Peyer's patch (tissue), 4 donors: ENCODE measurements around the gene RFX2. TPM values are rescaled to one million over a fixed set of nuclear protein-coding genes. Genes with fewer than 3 reads are reported as not detected.

ENCODE experiments used
- DNase-seq, 3 donors: peaks; one replicate each; pipeline ENCODE4 v3.0.0-alpha.2; 2017 to 2019
- H3K27ac ChIP-seq, 4 donors: fragments of 200-600 bp; sonication (generic); one replicate each; pipeline ENCODE4 v1.5.1; 2016 to 2019
- H3K27me3 ChIP-seq, 2 donors: fragments of 200-600 bp; sonication (generic); one replicate each; pipeline ENCODE4 v1.5.1; 2019
- H3K36me3 ChIP-seq, 3 donors: fragments of 200-600 bp; sonication (generic); one replicate each; pipeline ENCODE4 v1.5.1; 2016 to 2019
- H3K4me1 ChIP-seq, 4 donors: fragments of 200-600 bp; sonication (generic); one replicate each; pipeline ENCODE4 v1.5.1; 2016 to 2019
- H3K4me3 ChIP-seq, 4 donors: fragments of 200-600 bp; sonication (generic); 1 replicate in 3 of 4; 2 replicates in 1 of 4; pipeline ENCODE4 v1.5.1; 2016 to 2019; ENCODE audit warnings: mild to moderate bottlenecking in 1 of 4
- H3K9me3 ChIP-seq, 4 donors: fragments of 200-600 bp; sonication (generic); one replicate each; pipeline ENCODE4 v1.5.1; 2016 to 2019; ENCODE audit warnings: mild to moderate bottlenecking in 1 of 4
- POLR2A ChIP-seq, 2 donors: fragments of 450-650 bp; IDR thresholded peaks; one replicate each; pipeline ENCODE4 v1.5.1; 2017; ENCODE audit warnings: antibody characterized with exemption in 2 of 2, mild to moderate bottlenecking in 2 of 2, moderate library complexity in 2 of 2
- total RNA-seq, 4 donors: library from RNA; depleted of rRNA; stranded (reverse); fragments of >200 nt; gene quantifications; one replicate each; pipeline ENCODE4 v1.1.0, GENCODE V29; 2016
- TF ChIP-seq, protein P1 (sequence below), 6 experiments: fragments of 450-650 bp in 4 of 6; fragments of 200-600 bp in 2 of 6; sonication (generic) in 1 of 6; IDR thresholded peaks; one replicate each; pipeline ENCODE4 v1.5.1; 2017 to 2019; ENCODE audit warnings: antibody characterized with exemption in 6 of 6, mild to moderate bottlenecking in 3 of 6, moderate library complexity in 1 of 6

The RFX2 gene
- total RNA-seq, 4 donors from 2014 or later: 2.6 to 33.9 (median 10.3) TPM

DNA sequence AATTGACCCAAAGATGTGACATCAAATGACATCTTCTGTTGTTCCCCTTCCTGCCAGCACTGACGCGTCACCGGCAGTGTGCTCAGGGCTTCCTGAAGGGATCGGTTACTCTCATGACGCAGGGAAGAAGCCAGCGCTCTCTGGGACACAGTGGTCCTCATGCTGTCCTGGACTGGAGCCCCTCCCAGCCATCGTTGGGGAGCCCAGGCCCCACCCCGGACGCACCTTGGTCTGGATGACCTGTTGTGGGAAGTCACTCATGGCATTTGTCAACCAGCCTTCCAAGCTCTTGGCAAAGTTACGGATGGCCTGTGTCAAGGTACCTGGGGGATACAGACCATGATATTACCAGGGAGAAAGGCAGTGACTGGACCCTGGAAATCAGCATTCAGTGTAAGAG, 106.3 kb downstream of the RFX2 start:
- Histone ChIP-seq H3K36me3 (peaks cover 0 to 54% (median 0%) of the 10 kb centered on the region in 3 donors), H3K27me3 (no peaks in the 10 kb centered on the region), H3K4me1 (no peaks in the 10 kb centered on the region), H3K27ac (no peak overlapping the region), H3K4me3 (no peak overlapping the region), H3K9me3 (no peaks in the 10 kb centered on the region)
- TF ChIP-seq, protein P1, sequence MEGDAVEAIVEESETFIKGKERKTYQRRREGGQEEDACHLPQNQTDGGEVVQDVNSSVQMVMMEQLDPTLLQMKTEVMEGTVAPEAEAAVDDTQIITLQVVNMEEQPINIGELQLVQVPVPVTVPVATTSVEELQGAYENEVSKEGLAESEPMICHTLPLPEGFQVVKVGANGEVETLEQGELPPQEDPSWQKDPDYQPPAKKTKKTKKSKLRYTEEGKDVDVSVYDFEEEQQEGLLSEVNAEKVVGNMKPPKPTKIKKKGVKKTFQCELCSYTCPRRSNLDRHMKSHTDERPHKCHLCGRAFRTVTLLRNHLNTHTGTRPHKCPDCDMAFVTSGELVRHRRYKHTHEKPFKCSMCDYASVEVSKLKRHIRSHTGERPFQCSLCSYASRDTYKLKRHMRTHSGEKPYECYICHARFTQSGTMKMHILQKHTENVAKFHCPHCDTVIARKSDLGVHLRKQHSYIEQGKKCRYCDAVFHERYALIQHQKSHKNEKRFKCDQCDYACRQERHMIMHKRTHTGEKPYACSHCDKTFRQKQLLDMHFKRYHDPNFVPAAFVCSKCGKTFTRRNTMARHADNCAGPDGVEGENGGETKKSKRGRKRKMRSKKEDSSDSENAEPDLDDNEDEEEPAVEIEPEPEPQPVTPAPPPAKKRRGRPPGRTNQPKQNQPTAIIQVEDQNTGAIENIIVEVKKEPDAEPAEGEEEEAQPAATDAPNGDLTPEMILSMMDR (IDR thresholded peaks at IDR 0.05): no peak
- no peak for TF ChIP-seq POLR2A (IDR thresholded peaks at IDR 0.05)
- DNase-seq: no peak

DNA sequence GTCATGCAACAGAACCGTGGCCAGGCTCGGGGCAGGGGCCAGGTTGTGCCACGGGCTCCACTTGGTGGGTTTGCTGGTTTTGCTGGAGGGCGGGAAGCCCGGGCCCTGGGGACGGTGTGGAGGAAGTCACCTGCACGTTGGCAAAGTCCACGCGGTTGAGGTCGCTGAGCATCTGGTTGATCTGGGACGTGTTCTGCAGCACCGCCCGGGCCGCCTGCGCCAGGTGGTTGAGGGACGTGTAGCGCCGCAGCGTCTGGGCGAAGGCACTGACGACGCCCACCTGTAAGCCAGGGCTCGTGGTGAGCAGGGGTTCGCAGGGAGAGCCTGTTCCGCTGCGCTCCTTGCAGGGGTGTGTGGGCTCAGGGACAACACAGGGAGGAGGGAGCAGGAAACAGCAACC, 107.7 kb downstream of the RFX2 start:
- H3K36me3 ChIP-seq: peaks cover 0 to 60% (median 0%) of the 10 kb centered on the region in 3 donors
- DNase-seq: no peak

DNA sequence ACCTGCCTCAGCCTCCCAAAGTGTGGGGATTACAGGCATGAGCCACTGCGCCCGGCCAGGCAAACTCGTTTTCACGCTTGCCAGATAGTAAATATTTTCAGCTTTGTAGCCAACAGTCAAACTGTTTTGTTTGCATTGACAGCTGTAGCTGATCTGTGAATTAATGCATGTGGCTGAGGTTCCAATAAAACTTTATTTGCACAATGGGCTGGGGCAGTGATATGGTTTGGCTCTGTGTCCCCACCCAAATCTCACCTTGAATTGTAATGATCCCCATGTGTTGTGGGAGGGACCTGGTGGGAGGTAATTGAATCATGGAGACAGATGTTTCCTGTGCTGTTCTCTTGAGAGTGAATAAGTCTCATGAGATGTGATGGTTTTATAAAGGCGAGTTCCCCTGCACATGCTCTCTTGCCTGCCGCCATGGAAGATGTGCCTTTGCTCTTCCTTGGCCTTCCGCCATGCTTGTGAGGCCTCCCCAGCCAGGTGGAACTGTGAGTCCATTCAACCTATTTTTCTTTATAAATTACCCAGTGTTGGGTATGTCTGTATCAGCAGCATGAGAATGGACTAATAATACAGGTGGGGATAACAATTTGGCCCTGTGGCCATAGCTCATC, 110.0 kb downstream of the RFX2 start:
- Histone ChIP-seq H3K4me1 (no peaks in the 10 kb centered on the region), H3K27ac (no peak overlapping the region), H3K36me3 (peaks cover 0 to 58% (median 0%) of the 10 kb centered on the region in 3 donors), H3K27me3 (no peaks in the 10 kb centered on the region), H3K9me3 (no peaks in the 10 kb centered on the region), H3K4me3 (no peak overlapping the region)
- DNase-seq: no peak
- TF ChIP-seq, protein P1 (IDR thresholded peaks at IDR 0.05): no peak
- TF ChIP-seq POLR2A (IDR thresholded peaks at IDR 0.05): no peak

More for the DNA sequence above, 107.7 kb downstream of the RFX2 start:
- no peak overlapping the region for H3K4me3 ChIP-seq
- H3K27ac ChIP-seq: no peak overlapping the region
- H3K9me3 ChIP-seq: no peaks in the 10 kb centered on the region
- TF ChIP-seq POLR2A (IDR thresholded peaks at IDR 0.05): no peak
- TF ChIP-seq, protein P1 (IDR thresholded peaks at IDR 0.05): no peak
- no peaks in the 10 kb centered on the region for H3K27me3 ChIP-seq
- no peaks in the 10 kb centered on the region for H3K4me1 ChIP-seq

GRCh38 chr19:5999693-6000092, 110.6 kb downstream of the RFX2 start:
- no peak for TF ChIP-seq POLR2A (IDR thresholded peaks at IDR 0.05)
- TF ChIP-seq, protein P1 (IDR thresholded peaks at IDR 0.05): no peak
- H3K27me3 ChIP-seq: no peaks in the 10 kb centered on the region
- peaks cover 0 to 57% (median 0%) of the 10 kb centered on the region in 3 donors for H3K36me3 ChIP-seq
- H3K4me3 ChIP-seq: no peak overlapping the region
- no peaks in the 10 kb centered on the region for H3K9me3 ChIP-seq
- H3K27ac ChIP-seq: no peak overlapping the region
- H3K4me1 ChIP-seq: no peaks in the 10 kb centered on the region
- DNase-seq: no peak

DNA sequence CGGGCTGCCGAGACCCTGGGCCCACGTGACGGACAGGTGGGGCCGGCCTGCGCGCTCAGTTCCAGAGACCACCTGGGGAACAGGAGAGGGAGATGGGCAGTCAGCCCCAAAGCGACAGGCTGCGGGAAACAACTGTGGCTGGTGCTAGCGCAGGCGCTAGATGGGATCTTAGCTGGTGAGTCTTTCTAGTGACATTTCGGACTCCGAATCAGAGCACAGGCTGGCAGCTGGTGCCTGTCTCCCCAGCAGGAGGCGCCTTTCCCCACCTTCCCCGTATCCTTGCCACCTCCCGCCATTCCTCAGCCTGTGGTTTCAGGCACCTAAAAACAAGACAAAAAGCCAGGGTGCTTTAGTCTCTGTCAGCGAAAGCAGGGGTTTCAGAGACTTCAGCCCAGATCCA, 112.9 kb downstream of the RFX2 start:
- H3K4me1 ChIP-seq: peaks cover 0 to 9% (median 0%) of the 10 kb centered on the region in 4 donors
- H3K27ac ChIP-seq: no peak overlapping the region
- H3K36me3 ChIP-seq: peaks cover 0 to 42% (median 0%) of the 10 kb centered on the region in 3 donors
- H3K4me3 ChIP-seq: no peak overlapping the region
- no peaks in the 10 kb centered on the region for H3K27me3 ChIP-seq
- no peak for TF ChIP-seq POLR2A (IDR thresholded peaks at IDR 0.05)
- TF ChIP-seq, protein P1 (IDR thresholded peaks at IDR 0.05): no peak
- DNase-seq: no peak
- no peaks in the 10 kb centered on the region for H3K9me3 ChIP-seq
